Measurements from ENCODE around the gene RHEBL1.

DNA sequence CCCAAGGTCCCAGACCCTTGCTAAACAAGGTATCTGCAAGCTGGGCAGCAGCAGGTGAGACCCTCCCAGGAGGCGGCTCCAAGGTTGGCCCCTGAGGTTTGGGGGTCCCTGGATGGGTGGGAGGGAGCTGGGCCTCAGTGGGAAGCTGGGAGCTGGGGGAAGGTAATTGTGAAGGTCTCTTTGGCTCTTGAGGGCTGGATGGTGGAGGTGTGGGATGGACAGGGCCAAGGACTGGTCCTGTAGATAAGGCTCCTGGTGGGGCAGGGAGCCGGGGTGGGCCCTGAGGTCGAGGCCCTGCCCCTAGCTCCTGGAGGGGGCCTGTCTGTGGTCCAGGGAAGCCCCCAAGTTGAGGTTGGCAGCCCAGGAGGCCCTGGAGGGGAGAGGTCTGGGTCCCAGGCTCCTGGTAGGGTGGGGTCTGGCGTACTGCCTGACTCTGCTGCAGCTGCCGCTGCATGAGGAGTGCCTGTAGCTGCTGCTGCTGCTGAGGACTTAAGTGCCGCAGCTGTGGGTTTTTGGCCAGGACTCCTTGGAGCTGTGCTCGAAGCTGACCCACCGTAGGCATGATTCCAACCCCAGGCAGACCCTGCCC is 38.1 kb downstream of the RHEBL1 start:
- TF ChIP-seq EZH2phosphoT487 (IDR thresholded peaks at IDR 0.05; ENCODE audit: low read depth) = no peak
- TF ChIP-seq, protein P1, sequence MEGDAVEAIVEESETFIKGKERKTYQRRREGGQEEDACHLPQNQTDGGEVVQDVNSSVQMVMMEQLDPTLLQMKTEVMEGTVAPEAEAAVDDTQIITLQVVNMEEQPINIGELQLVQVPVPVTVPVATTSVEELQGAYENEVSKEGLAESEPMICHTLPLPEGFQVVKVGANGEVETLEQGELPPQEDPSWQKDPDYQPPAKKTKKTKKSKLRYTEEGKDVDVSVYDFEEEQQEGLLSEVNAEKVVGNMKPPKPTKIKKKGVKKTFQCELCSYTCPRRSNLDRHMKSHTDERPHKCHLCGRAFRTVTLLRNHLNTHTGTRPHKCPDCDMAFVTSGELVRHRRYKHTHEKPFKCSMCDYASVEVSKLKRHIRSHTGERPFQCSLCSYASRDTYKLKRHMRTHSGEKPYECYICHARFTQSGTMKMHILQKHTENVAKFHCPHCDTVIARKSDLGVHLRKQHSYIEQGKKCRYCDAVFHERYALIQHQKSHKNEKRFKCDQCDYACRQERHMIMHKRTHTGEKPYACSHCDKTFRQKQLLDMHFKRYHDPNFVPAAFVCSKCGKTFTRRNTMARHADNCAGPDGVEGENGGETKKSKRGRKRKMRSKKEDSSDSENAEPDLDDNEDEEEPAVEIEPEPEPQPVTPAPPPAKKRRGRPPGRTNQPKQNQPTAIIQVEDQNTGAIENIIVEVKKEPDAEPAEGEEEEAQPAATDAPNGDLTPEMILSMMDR (IDR thresholded peaks at IDR 0.05; ENCODE audit: low read depth, low read length) = no peak
